ENCODE data around the gene AHDC1.
A peak's percentile ranks its signal among the peaks of the same experiment; 100 is the strongest.

Gene AHDC1

DNA sequence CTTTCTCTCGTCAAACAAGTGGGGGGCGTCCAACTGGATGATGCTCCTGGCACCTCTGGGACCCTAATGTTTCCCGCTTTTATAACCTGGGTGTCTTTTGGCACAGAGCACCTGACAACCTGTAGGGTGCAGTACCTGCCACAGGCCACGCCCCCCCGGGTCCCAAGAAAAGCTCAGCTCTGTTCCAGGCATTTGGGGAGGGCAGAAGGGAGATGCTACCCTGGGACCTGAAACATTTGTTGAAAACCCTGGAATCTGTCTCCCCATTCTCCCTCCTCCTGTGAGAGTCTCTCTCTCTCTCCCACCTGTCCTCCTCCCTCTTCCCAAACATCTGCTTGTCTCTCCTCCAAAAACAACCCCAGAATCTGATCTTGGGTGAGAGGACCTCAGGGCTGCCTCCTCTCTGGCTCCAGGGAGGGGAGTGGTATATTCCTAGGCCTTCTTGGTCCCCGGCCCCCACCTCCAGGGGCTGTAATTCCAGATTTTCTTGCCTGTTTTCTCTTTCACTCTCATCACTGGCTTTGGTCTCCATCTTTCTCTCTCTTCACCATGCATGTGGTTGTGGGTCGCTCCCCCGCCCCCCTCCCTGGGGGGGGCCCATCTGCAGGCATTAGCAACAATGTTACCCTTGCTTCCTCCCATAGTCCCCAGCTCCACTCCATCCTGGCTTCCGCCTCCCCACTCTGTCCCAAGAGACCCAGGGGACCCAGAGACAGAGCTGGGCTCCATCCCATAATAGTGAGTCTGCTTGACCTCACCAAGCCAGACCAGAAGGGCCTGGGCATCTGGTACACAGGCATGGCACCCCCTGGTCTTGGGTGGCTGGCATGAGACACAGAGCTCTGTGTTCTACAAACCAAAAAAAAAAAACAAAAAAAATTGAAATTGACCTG, 4.1 kb downstream of the AHDC1 start:
- DNase-seq (ENCODE audit: low spot score) = no peak

DNA sequence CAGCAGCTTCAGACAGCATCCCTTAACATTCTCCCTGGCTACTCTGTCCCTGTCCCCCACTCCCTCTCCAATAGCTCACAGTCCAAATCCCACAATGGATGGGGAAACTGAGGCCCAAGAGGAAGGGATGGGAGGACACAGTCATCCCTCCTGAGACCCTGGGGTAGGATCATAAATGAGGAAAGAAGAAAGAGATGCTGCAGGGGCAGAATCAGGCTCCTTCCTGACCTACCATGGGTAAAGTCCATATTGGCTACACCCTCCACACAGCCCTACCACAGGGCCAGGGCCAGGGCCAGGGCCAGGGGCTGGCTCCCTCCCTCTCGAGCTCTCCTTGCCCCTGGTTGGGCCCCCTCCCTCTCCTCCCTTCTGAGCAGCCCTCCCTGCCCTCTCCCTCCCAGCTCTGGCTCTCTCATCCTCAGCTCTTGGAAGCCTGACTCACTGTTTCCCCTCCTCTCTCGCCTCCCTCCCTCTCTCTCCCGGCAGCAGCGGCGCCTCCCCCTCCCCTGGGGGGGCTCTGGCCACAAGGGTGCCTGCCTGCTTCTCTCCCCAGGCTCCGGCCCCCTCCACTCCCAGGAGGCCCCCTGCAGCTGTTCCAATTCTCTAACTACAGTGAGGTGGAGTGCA, 4.9 kb downstream of the AHDC1 start:
- peak; percentile 81 for DNase-seq (ENCODE audit: low spot score)

DNA sequence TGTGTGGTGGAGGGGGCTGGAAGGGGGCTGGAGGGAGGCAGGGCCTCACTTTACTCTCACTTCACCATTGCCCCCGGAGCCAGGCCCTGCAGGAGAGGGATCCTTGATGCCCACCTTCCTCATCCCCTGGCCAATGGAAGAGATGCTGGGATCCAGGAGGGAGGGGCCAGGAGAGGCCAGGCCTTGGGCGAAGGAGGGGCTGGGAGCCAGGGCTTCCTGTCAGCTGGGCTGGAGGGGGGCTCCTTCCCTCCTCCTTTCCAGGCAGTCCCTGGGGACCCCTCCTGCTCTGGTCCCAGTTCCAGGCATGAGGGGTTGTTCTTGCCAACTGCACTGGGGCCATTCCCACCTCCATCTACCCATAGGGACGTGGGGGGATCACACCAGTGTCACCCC, 5.7 kb downstream of the AHDC1 start:
- DNase-seq (ENCODE audit: low spot score) = peak; percentile 81

DNA sequence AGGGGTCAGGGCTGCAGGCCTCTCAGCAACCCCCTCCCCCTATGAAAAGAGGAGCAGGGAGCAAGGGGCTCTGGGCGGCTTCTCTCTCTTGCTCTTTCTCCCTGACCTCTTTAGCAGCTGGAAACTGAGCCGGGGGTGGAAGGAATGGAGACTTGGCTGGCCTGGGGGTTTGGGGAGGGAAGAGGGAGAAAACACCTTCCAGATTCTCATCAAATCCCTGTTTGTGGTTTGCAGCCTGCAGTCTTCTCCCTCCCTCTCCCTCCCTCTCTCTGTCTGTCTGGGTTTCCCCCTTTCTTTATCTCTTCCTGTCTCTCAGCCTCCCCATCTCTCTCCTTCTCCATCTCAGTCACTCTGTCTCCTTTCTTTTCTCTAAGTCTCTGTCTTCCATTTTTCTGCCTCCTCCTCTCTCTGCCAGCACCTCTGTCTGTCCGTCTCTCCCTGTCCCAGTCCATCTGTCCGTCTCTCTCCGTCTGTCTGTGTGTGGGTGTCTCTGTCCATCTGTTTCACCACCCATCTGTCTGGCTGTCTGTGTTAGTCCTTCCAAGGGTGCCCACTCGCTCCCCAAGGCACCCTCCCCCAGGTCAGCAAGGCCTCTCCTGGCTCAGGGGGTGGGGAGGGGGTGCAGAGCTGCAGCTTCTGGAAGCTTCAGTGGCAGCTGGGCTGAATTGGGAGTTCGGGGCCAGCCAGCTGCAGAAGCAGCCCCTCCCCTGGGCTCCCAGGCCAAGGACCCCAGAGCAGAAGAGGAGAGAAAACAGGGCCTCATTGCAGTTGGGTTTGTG, 6.2 kb downstream of the AHDC1 start:
- no peak for DNase-seq (ENCODE audit: low spot score)

DNA sequence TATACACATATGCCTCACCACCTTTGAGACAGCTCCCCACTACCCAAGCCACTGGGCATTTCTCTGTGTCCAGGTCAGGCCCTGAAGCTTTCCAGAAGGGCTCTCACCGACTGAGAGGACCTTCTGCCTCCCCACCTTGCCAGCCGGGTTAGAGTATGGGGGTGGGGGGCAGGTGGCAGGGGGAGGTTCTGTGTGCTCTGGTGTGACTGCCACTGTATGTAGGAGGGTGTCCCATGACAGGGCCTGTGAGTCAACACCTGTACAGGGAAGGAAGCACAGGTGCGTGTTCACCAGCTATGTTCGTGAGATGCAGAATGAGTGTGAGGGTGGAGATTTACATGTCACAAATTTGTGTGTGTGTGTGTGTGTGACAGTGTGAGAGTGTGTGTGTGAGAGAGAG, 7.0 kb downstream of the AHDC1 start:
- DNase-seq (ENCODE audit: low spot score) = no peak

DNA sequence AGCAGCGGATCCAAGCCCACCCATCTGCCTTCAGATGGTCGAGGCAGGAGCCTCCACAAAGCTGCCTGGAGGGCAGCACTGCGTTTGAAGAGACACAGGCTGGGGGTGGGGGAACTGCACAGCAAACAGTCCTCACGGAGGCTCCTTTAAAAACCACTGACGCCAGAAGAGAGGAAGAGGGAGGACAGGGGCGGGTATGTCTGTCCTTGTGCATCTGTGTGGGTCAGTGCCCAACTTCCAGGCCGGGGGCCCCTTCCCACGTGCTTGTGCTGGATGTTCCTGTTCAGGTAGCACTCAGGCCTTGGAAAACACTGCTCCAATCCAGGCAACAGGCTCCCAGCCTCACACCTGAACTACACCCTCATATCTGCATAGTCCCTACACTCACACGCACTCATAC, 7.7 kb downstream of the AHDC1 start:
- peak; percentile 62 for DNase-seq (ENCODE audit: low spot score)

DNA sequence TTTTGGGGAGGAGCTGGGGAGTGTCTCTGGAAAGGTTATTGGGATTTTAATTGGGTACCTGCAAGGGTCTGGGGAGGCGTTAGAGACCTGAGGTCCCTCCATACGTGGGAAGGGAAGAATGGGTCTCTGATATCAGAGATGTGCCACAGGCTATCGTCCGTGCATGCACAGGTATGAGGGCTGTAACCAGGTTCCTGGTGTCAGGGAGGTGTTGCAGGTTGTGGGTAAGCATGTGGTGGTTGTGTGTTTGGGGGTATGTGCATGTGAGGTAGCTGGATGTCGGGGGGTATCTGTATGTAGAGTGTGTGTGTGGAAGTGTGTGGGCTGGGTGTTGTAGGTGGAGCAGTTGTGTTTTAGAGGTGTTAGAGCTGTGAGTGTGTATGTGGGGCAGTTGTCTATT, 8.3 kb downstream of the AHDC1 start:
- no peak for DNase-seq (ENCODE audit: low spot score)

DNA sequence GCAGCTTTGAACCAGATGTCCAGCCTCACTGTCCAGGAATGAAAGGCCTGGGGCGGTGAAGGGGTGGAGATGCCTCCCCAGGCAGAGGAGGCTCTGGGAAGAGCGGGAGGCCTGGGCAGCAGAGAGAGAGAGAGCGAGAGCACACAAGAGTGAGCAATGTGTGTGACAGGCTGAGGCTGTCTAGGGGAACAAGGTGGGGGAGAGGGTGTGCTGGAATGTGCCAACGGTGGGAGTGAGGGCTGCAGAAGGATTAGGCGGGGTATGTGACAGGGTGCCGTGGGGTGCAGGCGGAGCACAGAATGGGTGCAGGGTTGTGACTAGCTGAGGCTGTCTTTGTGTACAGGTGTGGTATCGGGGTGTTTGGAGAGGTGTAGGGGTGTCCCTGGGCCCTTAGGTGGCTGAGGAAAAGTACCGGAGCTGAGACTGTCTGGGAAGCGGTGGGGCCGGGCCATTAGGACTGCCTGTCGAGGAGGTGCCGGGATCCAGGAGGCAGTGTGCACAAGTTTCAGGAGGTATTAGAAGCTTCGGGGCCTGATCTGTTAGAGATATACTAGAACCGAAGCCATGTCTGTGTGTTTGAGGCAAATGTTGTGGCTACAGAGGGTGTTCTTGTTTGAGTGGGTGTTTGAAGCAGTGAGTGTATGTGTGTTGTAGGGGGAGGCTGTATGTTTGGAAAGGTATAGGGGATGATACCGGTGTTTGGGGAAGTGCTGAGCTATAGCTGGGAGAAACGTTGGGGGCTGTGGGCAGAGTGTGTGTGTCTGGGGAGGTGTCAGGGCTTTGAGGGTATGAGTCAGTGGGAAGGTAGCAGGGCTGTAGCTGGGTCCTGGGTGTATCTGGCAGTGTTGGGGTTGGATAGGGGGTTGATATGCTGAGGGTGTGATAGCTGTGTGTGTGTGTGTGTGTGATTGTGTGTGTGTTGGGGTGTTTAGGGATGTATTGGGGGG, 9.1 kb downstream of the AHDC1 start:
- DNase-seq (ENCODE audit: low spot score) = no peak

DNA sequence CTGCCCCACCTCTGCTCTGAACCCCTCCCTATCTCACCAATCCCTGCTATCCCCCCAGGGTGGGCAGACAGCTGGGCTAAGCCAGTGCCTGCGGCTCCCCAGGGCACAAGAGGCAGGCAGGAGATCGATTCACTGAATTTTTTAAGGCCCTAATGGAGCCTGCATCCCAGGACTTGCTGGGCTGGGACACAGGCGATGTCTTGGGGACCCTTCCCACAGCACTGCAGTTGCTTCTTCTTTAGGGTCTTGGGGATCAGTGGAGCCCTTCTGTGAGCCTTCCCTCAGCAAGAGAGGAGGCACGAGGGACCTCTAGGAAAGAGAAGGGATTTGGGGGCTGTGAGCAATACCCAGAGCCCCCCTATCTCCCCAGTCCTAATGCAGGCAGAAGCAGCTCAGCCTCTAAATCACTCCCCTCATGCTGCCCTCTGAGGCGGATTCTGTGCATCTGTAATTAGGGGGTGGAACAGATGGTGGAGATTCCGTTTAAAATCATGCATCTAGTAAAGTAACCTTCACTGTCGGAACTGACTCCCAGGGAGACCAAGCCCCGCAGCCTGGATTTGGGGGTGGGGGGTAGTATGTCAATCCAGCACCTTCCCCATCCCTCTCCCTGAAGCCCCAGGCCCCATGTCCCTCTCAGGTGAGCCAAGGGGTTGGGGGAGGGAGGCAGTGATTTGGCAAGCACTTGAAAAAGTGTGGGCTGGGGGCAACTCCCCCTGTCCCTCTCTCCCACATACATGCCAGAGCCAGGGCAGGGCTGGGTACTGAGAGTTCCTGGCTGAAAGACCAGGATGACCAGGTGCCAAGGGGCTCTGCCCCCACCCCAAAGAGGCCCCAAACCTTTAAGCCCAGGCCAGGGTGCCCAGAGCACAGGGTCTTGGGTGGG, 10.0 kb downstream of the AHDC1 start:
- no peak for DNase-seq (ENCODE audit: low spot score)

DNA sequence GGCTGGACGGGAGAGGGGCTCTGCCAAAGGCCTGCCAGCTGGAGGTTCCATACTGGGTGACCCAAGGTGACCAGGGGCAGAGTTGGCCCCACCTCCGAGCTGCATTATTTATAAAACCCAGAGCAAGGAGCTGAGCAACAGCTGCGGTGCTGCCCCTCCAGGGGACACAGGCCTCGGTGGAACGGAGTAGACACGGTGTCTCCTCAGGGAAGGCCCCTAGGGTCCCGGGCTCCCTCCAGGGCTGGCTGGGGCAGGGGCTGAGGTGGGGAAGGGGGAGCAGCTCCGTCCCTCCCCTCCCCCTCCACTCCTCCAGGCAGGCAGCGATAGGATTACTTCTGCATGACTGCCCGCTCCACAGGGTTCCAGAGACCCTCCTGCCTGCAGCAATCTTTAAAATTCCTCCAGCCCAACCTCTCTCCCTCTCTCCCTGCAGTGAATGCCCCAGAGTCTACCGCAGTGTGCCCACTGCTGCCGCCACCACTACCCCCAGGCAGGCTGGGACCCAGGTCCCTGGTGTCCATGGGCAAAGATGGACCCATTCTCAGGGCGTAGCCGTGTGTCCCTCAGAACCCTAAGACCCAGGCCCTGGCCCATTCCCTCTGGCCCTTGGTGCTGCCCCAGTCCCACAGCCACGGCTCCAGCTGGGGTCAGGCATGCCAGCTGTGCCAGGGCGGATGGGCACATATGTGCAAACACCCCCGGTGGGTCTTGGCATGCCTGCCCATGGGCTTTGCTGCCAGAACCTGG, 10.8 kb downstream of the AHDC1 start:
- DNase-seq (ENCODE audit: low spot score) = no peak

DNA sequence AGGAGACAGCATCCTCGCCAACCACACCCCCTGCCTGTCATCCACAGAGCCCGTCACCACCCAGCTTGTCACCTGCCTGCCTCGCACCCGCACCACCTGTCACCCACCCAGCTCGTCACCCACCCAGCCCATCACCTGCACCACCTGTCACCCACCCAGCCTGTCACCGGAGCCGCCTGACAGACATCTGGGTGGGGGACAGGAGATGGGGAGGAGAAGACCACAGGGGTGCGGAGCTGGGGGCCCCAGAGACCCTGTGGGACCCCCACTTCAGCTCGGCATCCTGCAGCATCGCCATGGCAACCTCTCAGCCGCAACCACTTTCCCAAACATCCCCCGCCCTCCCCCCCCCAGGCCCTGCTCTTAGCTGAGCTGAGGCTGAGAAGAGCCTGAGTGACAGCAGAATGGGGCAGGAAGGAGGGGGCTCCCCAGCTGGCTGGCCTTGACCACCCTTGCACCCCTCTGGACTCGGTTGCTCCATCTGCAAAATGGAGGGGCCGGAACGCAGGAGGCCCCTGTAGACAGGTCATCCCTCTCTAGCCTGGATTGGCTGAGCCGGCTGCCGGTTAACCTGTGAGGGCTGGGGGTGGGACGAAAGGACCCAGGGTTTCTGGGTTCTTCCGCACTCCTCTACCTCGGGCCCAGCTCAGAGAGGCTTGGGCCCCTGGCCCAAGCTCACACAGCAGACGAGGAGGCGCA, 11.6 kb downstream of the AHDC1 start:
- no peak for DNase-seq (ENCODE audit: low spot score)

DNA sequence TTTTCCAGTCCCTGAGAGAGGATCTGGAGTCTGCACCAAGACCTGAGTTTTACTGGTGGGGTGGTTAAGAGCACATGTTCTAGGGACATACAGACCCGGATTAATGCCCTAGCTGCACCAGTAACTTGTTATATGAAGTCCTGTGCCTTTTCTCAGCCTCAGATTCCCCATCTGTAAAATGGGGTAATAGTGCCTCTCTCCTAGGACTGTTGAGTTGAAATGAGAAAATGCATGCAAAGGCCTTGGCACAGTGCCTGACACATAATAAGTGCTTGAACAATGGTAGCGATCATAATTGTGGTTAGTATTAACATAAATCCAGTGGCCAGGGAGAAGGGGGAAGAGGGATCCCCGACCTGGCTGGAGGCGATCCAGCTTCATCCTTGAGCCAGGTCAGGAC, 12.3 kb downstream of the AHDC1 start:
- no peak for DNase-seq (ENCODE audit: low spot score)

DNA sequence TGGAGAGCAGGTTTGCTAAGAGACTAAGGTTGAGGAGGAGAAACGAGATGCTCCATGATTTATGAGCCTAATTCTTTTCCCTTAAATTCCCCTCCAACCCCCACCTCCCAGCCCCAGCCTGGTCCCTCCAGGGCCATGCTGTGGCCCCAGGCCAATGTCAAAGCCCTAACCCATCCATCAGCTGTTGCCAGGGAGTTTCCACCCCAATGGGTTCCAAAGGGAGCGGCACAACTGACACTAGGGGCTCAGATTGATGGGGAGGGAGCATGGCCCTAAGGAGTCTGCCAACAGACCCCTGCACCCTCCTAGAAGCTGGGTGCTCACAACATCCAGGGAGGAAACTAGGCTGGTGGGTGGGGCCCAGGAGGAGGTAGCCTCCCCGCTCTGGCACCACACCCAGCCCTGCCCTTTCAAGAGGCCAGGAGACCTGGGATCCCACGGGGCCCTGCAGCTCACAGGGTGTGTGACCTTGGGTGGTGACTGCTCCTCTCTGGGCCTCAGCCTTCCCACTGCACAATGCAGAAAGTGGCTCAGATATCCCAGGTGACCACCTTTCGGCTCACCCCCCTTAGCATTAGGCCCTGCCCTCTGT, 12.9 kb downstream of the AHDC1 start:
- DNase-seq (ENCODE audit: low spot score) = no peak

DNA sequence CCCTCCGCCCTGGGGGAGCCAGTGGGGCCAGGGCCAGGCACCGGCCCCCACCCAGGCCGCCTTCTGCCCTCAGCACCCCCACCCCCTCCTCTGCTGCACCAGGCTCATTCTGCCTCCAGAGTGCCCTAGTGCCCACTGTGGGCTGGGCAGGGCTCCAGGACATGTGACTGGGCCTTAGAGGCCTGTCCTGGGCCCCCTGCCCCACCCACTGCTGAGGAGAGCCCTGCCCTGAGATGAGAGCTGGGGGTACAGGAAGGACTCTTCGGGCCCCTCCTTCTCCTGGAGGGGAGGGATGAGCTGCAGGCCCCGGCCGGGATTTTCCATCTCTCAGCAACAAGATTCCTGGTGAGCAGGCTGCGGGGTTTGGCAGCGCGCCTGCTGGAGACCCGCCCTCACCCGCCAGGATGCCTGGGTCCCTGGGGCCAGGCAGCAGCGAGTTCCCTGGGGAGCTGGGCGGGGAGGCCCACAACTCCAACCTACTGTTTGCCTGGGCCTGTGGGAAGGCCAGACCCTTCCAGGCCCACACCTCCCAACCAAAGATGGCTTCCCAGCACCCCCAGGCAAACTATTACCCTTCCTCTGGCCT, 14.0 kb downstream of the AHDC1 start:
- no peak for DNase-seq (ENCODE audit: low spot score)

DNA sequence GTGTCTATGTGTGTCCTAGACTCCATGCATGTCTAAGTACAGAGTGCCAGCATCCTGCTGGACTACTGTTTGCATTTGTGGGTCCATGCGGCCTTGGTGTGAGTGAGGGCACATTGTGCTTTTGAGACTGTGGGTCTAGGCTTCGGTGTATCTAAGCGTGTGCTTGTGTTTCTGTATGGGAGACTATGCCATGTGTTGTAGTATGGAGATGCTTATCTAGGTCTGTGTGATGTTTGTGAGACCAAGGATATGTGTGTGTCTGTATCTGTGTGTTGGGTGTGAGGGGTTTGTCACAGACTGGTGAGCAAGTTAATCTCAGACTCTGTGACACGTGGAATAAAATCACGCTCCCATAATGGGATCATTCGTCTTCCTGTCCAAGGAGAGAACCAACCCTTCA, 14.5 kb downstream of the AHDC1 start:
- no peak for DNase-seq (ENCODE audit: low spot score)

DNA sequence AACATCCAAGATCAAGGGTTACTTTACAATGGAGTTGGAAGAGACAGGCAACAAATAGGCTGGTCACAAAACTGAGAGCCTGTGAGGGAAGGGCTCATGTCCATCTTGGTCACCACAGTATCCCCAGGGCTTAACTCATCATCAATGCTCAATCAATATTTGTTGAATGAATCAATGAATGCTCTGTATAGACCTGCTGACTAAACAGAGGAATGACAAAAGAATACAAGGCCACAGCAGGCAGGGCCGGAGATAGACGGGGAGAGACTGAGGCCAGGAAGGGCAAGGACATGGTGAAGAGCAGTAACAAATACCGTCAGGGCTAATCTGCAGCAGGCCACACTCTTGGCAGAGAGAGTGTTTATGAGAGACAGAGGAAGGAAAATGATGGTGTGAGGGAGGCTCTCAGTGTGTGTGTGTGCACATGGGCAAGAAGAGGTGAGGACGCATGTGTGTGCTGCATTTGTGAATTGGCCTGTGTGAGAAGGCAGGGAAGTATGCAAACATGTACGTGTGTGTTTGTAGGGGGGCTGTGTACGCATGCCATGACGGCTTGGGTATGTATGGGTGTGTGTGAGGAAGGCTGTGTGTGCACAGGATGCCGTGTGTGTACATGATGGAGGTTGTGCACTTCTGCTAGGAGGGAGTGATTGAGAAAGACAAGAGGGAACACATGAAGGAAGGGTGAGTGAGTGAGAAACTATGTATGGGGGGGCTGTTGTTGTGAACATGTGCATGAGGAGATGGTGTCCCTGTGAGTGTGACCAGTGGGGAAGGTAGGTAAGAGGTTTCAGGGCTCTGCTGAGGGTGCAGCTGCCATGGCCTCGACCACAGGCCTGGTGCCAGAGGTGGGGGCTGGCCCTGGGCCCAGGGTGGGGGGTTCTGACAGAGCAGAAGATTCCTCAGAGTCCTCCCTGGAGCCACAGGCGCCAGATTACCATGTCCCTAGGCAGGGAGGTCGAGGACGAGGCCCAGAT, 15.4 kb downstream of the AHDC1 start:
- DNase-seq (ENCODE audit: low spot score) = no peak

DNA sequence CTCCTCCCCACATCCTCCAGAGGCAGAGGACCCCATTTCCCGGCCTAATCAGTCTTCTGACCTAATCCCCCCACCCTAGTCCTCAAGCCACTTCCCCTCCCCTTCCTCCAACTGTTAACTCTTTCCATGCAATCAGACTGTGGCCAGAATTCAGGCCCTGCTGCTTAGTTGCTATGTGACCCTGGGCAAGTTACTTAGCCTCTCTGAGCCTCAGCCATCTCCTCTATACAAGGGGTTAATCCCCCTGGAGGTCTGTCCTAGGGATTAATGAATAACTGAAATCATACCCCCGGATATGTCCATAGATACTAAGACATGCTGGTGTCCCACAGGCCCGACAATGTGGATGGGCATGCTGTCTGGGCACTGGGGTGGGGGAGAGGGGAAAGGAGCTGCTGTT, 18.3 kb downstream of the AHDC1 start:
- no peak for DNase-seq (ENCODE audit: low spot score)
